ENCODE data around the gene ZNF714. TPM values are rescaled to one million over a fixed set of nuclear protein-coding genes. Genes with fewer than 3 reads are reported as not detected.

ZNF714 gene
- total RNA-seq, 2 donors from 2014 or later = 19.5 to 27.7 TPM

- H3K4me3 ChIP-seq = no peak overlapping the region
- H3K9me3 ChIP-seq = no peaks in the 10 kb centered on the region
- no peaks in the 10 kb centered on the region for H3K36me3 ChIP-seq
- DNase-seq (ENCODE audit: low spot score) = no peak
- no peaks in the 10 kb centered on the region for H3K27me3 ChIP-seq (replicated peaks; ENCODE audit: insufficient read depth)
- intact Hi-C loops (cut with DNase I) = no loop called here
- H3K27ac ChIP-seq = no peak overlapping the region
- H3K4me1 ChIP-seq (replicated peaks) = no peaks in the 10 kb centered on the region
- WGBS = 100% methylated on average over 1 of the region's 1 CpG
- TF ChIP-seq POLR2A (IDR thresholded peaks at IDR 0.05) (no peak), POLR2AphosphoS5 (IDR thresholded peaks at IDR 0.05) (no peak), CTCF (IDR thresholded peaks at IDR 0.05) (no peak)
These were observed 61.9 kb downstream of the ZNF714 start for GRCh38 chr19:21143854-21144253.

GRCh38 chr19:21147540-21147939 is 65.5 kb downstream of the ZNF714 start:
- TF ChIP-seq POLR2A (IDR thresholded peaks at IDR 0.05) (no peak), POLR2AphosphoS5 (IDR thresholded peaks at IDR 0.05) (no peak), CTCF (IDR thresholded peaks at IDR 0.05) (no peak)
- DNase-seq (ENCODE audit: low spot score) = no peak
- no peaks in the 10 kb centered on the region for H3K9me3 ChIP-seq
- intact Hi-C loops (cut with DNase I) = no loop called here
- H3K36me3 ChIP-seq = no peaks in the 10 kb centered on the region
- H3K4me3 ChIP-seq = no peak overlapping the region
- WGBS = 81% methylated on average over 1 of the region's 1 CpG
- no peak overlapping the region for H3K27ac ChIP-seq
- no peaks in the 10 kb centered on the region for H3K27me3 ChIP-seq (replicated peaks; ENCODE audit: insufficient read depth)
- H3K4me1 ChIP-seq (replicated peaks) = no peaks in the 10 kb centered on the region

- H3K27ac ChIP-seq = no peak overlapping the region
- H3K4me3 ChIP-seq = no peak overlapping the region
- no peak for DNase-seq (ENCODE audit: low spot score)
- no peaks in the 10 kb centered on the region for H3K9me3 ChIP-seq
- H3K27me3 ChIP-seq (replicated peaks; ENCODE audit: insufficient read depth) = no peaks in the 10 kb centered on the region
- TF ChIP-seq POLR2A (IDR thresholded peaks at IDR 0.05) = no peak
- TF ChIP-seq CTCF (IDR thresholded peaks at IDR 0.05) = no peak
- no peak for TF ChIP-seq POLR2AphosphoS5 (IDR thresholded peaks at IDR 0.05)
- H3K36me3 ChIP-seq = no peaks in the 10 kb centered on the region
- intact Hi-C loops (cut with DNase I) = no loop called here
- no peaks in the 10 kb centered on the region for H3K4me1 ChIP-seq (replicated peaks)
These were observed 66.7 kb downstream of the ZNF714 start for GRCh38 chr19:21148681-21149080.

GRCh38 chr19:21149877-21150276 is 67.9 kb downstream of the ZNF714 start:
- Histone ChIP-seq H3K27me3 (replicated peaks; ENCODE audit: insufficient read depth) (no peaks in the 10 kb centered on the region), H3K36me3 (no peaks in the 10 kb centered on the region), H3K4me1 (replicated peaks) (no peaks in the 10 kb centered on the region), H3K9me3 (no peaks in the 10 kb centered on the region), H3K4me3 (no peak overlapping the region), H3K27ac (no peak overlapping the region)
- TF ChIP-seq CTCF (IDR thresholded peaks at IDR 0.05) = no peak
- no peak for TF ChIP-seq POLR2A (IDR thresholded peaks at IDR 0.05)
- no peak for TF ChIP-seq POLR2AphosphoS5 (IDR thresholded peaks at IDR 0.05)
- DNase-seq (ENCODE audit: low spot score) = no peak
- intact Hi-C loops (cut with DNase I) = no loop called here
- 95% methylated on average over 6 of the region's 6 CpGs for WGBS

GRCh38 chr19:21151460-21151859 is 69.5 kb downstream of the ZNF714 start:
- Histone ChIP-seq H3K27me3 (replicated peaks; ENCODE audit: insufficient read depth) (no peaks in the 10 kb centered on the region), H3K27ac (no peak overlapping the region), H3K4me3 (no peak overlapping the region), H3K36me3 (no peaks in the 10 kb centered on the region), H3K9me3 (no peaks in the 10 kb centered on the region), H3K4me1 (replicated peaks) (no peaks in the 10 kb centered on the region)
- intact Hi-C loops (cut with DNase I) = no loop called here
- no peak for DNase-seq (ENCODE audit: low spot score)
- WGBS = 97% methylated on average over 1 of the region's 1 CpG
- TF ChIP-seq POLR2AphosphoS5 (IDR thresholded peaks at IDR 0.05) (no peak), POLR2A (IDR thresholded peaks at IDR 0.05) (no peak), CTCF (IDR thresholded peaks at IDR 0.05) (no peak)

All from prostate gland (tissue), 2 donors.